Endodermal cell (in vitro differentiated cells): ENCODE measurements around the gene COL6A5. TPM values are rescaled to one million over a fixed set of nuclear protein-coding genes. Genes with fewer than 3 reads are reported as not detected.

Source experiments
- DNase-seq: peaks from one replicate; pipeline ENCODE4 v3.0.0-alpha.2; 2017
- H3K27ac ChIP-seq: 2 replicates; pipeline ENCODE4 v1.5.1; 2013; ENCODE audit warnings: mild to moderate bottlenecking, low read depth, low read length, moderate library complexity
- H3K27me3 ChIP-seq: 2 replicates; pipeline ENCODE4 v1.6.1; 2013; ENCODE audit warnings: mild to moderate bottlenecking, low read length, moderate library complexity; ENCODE audit not compliant: insufficient read depth, control insufficient read depth, poor library complexity, severe bottlenecking
- H3K36me3 ChIP-seq: 2 replicates; pipeline ENCODE4 v1.7.0; 2013; ENCODE audit warnings: mild to moderate bottlenecking, low read length, moderate library complexity; ENCODE audit not compliant: control insufficient read depth, insufficient read depth
- H3K4me1 ChIP-seq: one replicate; pipeline ENCODE4 v1.7.0; 2013; ENCODE audit warnings: low read length; ENCODE audit not compliant: control insufficient read depth, insufficient read depth
- H3K4me3 ChIP-seq: 2 replicates; pipeline ENCODE4 v1.5.1; 2013; ENCODE audit warnings: mild to moderate bottlenecking, low read length, moderate library complexity
- H3K9ac ChIP-seq: 2 replicates; pipeline ENCODE4 v1.6.1; 2013; ENCODE audit warnings: mild to moderate bottlenecking, low read length, moderate library complexity; ENCODE audit not compliant: poor library complexity, severe bottlenecking; ENCODE audit errors: extremely low read depth
- H3K9me3 ChIP-seq: 2 replicates; pipeline ENCODE4 v1.6.1; 2013; ENCODE audit warnings: mild to moderate bottlenecking, low read length, moderate library complexity; ENCODE audit not compliant: control insufficient read depth
- H3K27ac Mint-ChIP-seq: 2 replicates; pipeline ENCODE4 v1.8.0; 2020; ENCODE audit warnings: mixed read lengths
- H3K27me3 Mint-ChIP-seq: 2 replicates; pipeline ENCODE4 v1.8.0; 2021; ENCODE audit warnings: mild to moderate bottlenecking, mixed read lengths; ENCODE audit not compliant: insufficient read depth
- H3K36me3 Mint-ChIP-seq: 2 replicates; pipeline ENCODE4 v1.8.0; 2020; ENCODE audit warnings: low read depth, mixed read lengths
- H3K4me1 Mint-ChIP-seq: 2 replicates; pipeline ENCODE4 v1.8.0; 2020; ENCODE audit warnings: mixed read lengths
- H3K4me3 Mint-ChIP-seq: 2 replicates; pipeline ENCODE4 v1.8.0; 2020; ENCODE audit warnings: mild to moderate bottlenecking, moderate library complexity, mixed read lengths
- H3K9me3 Mint-ChIP-seq: 2 replicates; pipeline ENCODE4 v1.8.0; 2020; ENCODE audit warnings: mild to moderate bottlenecking, mixed read lengths
- WGBS, 2 experiments: methylation state at CpG; one replicate each; pipeline versions ENCODE4 v1.1.5 to v1.1.7; 2013; ENCODE audit warnings: missing lambda C conversion rate in 2 of 2, mixed read lengths in 1 of 2; ENCODE audit not compliant: insufficient coverage in 1 of 2, insufficient read length in 1 of 2; 5-methylcytosine and 5-hydroxymethylcytosine counted together
- total RNA-seq, 2 donors: library from RNA; stranded (reverse); fragmentation: NEBNext Ultra II Directional in 1 of 2; extraction: Animal tissue kit (Norgen Biotek cat#: 25700) in 1 of 2; gene quantifications; 2 replicates in 1 of 2; 3 replicates in 1 of 2; pipeline ENCODE4 v1.2.1, GENCODE V29; 2021
- TF ChIP-seq, protein P1 (sequence below): fragments of 200-600 bp; sonication (generic); conservative IDR thresholded peaks from 2 replicates; pipeline ENCODE4 v1.5.0; 2021; ENCODE audit warnings: antibody characterized with exemption, mild to moderate bottlenecking

The COL6A5 gene
- total RNA-seq, 2 donors from 2014 or later: 0.02 to 0.07 TPM

DNA sequence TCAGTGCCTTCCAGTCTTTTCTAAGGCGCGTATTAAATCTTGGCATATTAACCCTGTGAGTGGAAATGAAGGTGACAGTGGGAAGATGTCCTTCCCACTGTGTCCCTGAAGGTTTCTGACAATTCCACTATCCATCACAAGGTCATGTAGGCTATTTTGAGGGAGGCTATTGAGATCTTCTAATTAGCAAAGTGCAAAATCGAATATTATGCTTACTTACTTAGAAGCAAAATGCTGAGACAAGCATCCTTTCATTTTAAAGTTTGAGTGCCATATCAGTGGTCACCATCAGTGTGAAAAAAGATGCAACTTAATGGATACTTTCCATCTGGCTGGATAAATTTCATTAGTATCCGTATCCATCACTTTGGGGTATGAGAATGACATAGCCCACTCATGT is 77.6 kb downstream of the COL6A5 start:
- no peaks in the 10 kb centered on the region for H3K27me3 Mint-ChIP-seq

GRCh38 chr3:130424837-130425236 is 79.4 kb downstream of the COL6A5 start:
- H3K27ac Mint-ChIP-seq: no peak overlapping the region
- Histone ChIP-seq H3K4me1 (peaks cover 2% of the 10 kb centered on the region), H3K27me3 (no peaks in the 10 kb centered on the region), H3K9ac (no peak overlapping the region), H3K4me3 (no peak overlapping the region), H3K36me3 (no peaks in the 10 kb centered on the region), H3K9me3 (no peaks in the 10 kb centered on the region), H3K27ac (no peak overlapping the region)
- no peaks in the 10 kb centered on the region for H3K9me3 Mint-ChIP-seq
- no peak overlapping the region for H3K4me3 Mint-ChIP-seq
- H3K4me1 Mint-ChIP-seq: peaks cover 9% of the 10 kb centered on the region
- H3K27me3 Mint-ChIP-seq: no peaks in the 10 kb centered on the region
- DNase-seq: no peak
- 94 to 100% methylated on average over 3 to 5 of the region's 5 CpGs for WGBS, 2 experiments
- TF ChIP-seq, protein P1, sequence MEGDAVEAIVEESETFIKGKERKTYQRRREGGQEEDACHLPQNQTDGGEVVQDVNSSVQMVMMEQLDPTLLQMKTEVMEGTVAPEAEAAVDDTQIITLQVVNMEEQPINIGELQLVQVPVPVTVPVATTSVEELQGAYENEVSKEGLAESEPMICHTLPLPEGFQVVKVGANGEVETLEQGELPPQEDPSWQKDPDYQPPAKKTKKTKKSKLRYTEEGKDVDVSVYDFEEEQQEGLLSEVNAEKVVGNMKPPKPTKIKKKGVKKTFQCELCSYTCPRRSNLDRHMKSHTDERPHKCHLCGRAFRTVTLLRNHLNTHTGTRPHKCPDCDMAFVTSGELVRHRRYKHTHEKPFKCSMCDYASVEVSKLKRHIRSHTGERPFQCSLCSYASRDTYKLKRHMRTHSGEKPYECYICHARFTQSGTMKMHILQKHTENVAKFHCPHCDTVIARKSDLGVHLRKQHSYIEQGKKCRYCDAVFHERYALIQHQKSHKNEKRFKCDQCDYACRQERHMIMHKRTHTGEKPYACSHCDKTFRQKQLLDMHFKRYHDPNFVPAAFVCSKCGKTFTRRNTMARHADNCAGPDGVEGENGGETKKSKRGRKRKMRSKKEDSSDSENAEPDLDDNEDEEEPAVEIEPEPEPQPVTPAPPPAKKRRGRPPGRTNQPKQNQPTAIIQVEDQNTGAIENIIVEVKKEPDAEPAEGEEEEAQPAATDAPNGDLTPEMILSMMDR: no peak
- H3K36me3 Mint-ChIP-seq: no peaks in the 10 kb centered on the region

More for the DNA sequence above, 77.6 kb downstream of the COL6A5 start:
- H3K27ac ChIP-seq: no peak overlapping the region
- DNase-seq: no peak
- no peak overlapping the region for H3K27ac Mint-ChIP-seq
- no peak overlapping the region for H3K9ac ChIP-seq
- H3K9me3 Mint-ChIP-seq: no peaks in the 10 kb centered on the region
- H3K27me3 ChIP-seq: no peaks in the 10 kb centered on the region
- no peaks in the 10 kb centered on the region for H3K4me1 Mint-ChIP-seq
- H3K4me1 ChIP-seq: peaks cover 2% of the 10 kb centered on the region
- H3K36me3 Mint-ChIP-seq: no peaks in the 10 kb centered on the region
- 67 to 94% methylated on average over 1 to 4 of the region's 4 CpGs for WGBS, 2 experiments
- H3K4me3 Mint-ChIP-seq: no peak overlapping the region
- H3K9me3 ChIP-seq: no peaks in the 10 kb centered on the region
- H3K4me3 ChIP-seq: no peak overlapping the region
- TF ChIP-seq, protein P1: no peak
- H3K36me3 ChIP-seq: no peaks in the 10 kb centered on the region

DNA sequence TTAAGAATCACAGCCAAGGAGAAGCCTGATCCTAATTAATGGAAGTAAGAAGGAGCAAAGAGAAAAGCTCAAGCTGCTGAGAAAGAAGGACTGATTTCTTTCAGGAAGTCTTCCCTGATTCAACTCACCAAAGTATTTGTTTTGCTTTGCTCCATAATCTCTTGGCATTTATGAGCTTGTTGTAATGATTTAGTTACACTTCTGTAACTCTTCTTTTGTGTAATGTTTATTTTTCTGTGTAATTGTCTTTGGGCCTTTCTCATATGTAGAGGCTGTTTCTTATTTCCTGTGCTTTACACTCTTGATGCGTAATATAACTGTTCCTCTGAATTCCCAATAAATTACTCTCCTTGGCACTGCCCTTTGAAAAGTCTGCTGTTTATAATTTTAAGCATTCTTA is 80.0 kb downstream of the COL6A5 start:
- Histone ChIP-seq H3K9me3 (no peaks in the 10 kb centered on the region), H3K4me1 (peaks cover 2% of the 10 kb centered on the region), H3K9ac (no peak overlapping the region), H3K27me3 (no peaks in the 10 kb centered on the region), H3K36me3 (no peaks in the 10 kb centered on the region), H3K27ac (no peak overlapping the region), H3K4me3 (no peak overlapping the region)
- WGBS, 2 experiments: 100% methylated on average over 1 of the region's 1 CpG; no CpG with 5 or more reads in 1 of the 2 experiments
- peaks cover 10% of the 10 kb centered on the region for H3K4me1 Mint-ChIP-seq
- DNase-seq: no peak
- no peaks in the 10 kb centered on the region for H3K9me3 Mint-ChIP-seq
- H3K27ac Mint-ChIP-seq: no peak overlapping the region
- H3K27me3 Mint-ChIP-seq: no peaks in the 10 kb centered on the region
- H3K36me3 Mint-ChIP-seq: no peaks in the 10 kb centered on the region
- no peak overlapping the region for H3K4me3 Mint-ChIP-seq
- TF ChIP-seq, protein P1: no peak
